ENCODE measurements around the gene KLRG1. TPM values are rescaled to one million over a fixed set of nuclear protein-coding genes. Genes with fewer than 3 reads are reported as not detected.

KLRG1 gene
- total RNA-seq, 1 experiment from 2014 or later: 2.1 TPM

- no peaks in the 10 kb centered on the region for H3K79me1 ChIP-seq (ENCODE audit: insufficient read depth, low read depth, low read length, poor library complexity, severe bottlenecking)
- Mint-ChIP-seq H3K27ac (no peak overlapping the region), H3K9me3 (peaks cover 20 to 25% of the 10 kb centered on the region in 2 experiments), H3K36me3 (ENCODE audit: insufficient read depth in 1 of 3, low read depth in 3 of 3) (peaks cover 20 to 43% (median 29%) of the 10 kb centered on the region in 3 experiments), H3K4me1 (peaks cover 0 to 3% of the 10 kb centered on the region in 2 experiments; a peak in 1 of 4 replicates), H3K4me3 (no peak overlapping the region), H3K27me3 (ENCODE audit: low read depth) (0 out of 2 replicates have a peak, but pooled peaks cover 2% of the 10 kb centered on the region)
- no peak overlapping the region for H2AFZ ChIP-seq (ENCODE audit: low read length)
- DNase-seq: no peak
- H3K4me2 ChIP-seq (ENCODE audit: insufficient read depth, insufficient read length, low read length): no peak overlapping the region
- no peak overlapping the region for H2BK20ac ChIP-seq (ENCODE audit: low read depth, low read length, poor library complexity, severe bottlenecking)
- H2BK120ac ChIP-seq (ENCODE audit: low read depth, low read length, poor library complexity, severe bottlenecking): no peak overlapping the region
- no peak overlapping the region for H3K23ac ChIP-seq (ENCODE audit: insufficient read length, low read depth, low read length)
- no peak overlapping the region for H3K27ac ChIP-seq (ENCODE audit: insufficient read length, low read depth, low read length)
- no peak overlapping the region for H3K4ac ChIP-seq (ENCODE audit: low read depth, low read length)
- no peak overlapping the region for H2BK5ac ChIP-seq (ENCODE audit: insufficient read length, low read length)
- H3K9ac ChIP-seq (ENCODE audit: extremely low read depth, insufficient read length, low read length): no peak overlapping the region
- H4K8ac ChIP-seq (replicated peaks; ENCODE audit: insufficient read length, low read depth, low read length): no peak overlapping the region
- no peak overlapping the region for H3T11ph ChIP-seq (ENCODE audit: low read length)
- H3K14ac ChIP-seq (ENCODE audit: insufficient read depth, low read length): no peak overlapping the region
- peaks cover 6% of the 10 kb centered on the region for H3K9me3 ChIP-seq (ENCODE audit: control insufficient read depth, low read depth, low read length)
- TF ChIP-seq CTCF (conservative IDR thresholded peaks at IDR 0.05): no peak
- H3K23me2 ChIP-seq (ENCODE audit: insufficient read length, low read depth, low read length, poor library complexity, severe bottlenecking): no peaks in the 10 kb centered on the region
- H4K91ac ChIP-seq (ENCODE audit: insufficient read length, low read depth, low read length): no peak overlapping the region
- H4K20me1 ChIP-seq (ENCODE audit: control insufficient read depth, insufficient read depth, insufficient read length): no peaks in the 10 kb centered on the region
- H3K4me1 ChIP-seq (ENCODE audit: insufficient read depth, low read length): no peaks in the 10 kb centered on the region
- H2AK5ac ChIP-seq (ENCODE audit: insufficient read length, low read length): no peak overlapping the region
- H3K27me3 ChIP-seq (ENCODE audit: insufficient read depth, low read length): no peaks in the 10 kb centered on the region
- no peak overlapping the region for H2BK15ac ChIP-seq (ENCODE audit: low read depth, low read length)
- H4K5ac ChIP-seq (ENCODE audit: insufficient read length, low read depth, low read length): no peak overlapping the region
- H3K79me2 ChIP-seq (ENCODE audit: insufficient read depth, low read length): no peaks in the 10 kb centered on the region
- H3K18ac ChIP-seq (ENCODE audit: insufficient read length, low read depth, low read length): no peak overlapping the region
- no peak overlapping the region for H2BK12ac ChIP-seq (ENCODE audit: insufficient read length, low read depth, low read length)
- no CpG with 5 or more reads among the region's 2 CpGs for WGBS (ENCODE audit: extremely low coverage, insufficient read length, low lambda C conversion rate)
- H3K56ac ChIP-seq (ENCODE audit: insufficient read length, low read depth, low read length): no peak overlapping the region
These were observed 29.2 kb upstream of the KLRG1 start for GRCh38 chr12:8960176-8960575.
